ENCODE data around the gene ACTR10.

The ACTR10 gene

DNA sequence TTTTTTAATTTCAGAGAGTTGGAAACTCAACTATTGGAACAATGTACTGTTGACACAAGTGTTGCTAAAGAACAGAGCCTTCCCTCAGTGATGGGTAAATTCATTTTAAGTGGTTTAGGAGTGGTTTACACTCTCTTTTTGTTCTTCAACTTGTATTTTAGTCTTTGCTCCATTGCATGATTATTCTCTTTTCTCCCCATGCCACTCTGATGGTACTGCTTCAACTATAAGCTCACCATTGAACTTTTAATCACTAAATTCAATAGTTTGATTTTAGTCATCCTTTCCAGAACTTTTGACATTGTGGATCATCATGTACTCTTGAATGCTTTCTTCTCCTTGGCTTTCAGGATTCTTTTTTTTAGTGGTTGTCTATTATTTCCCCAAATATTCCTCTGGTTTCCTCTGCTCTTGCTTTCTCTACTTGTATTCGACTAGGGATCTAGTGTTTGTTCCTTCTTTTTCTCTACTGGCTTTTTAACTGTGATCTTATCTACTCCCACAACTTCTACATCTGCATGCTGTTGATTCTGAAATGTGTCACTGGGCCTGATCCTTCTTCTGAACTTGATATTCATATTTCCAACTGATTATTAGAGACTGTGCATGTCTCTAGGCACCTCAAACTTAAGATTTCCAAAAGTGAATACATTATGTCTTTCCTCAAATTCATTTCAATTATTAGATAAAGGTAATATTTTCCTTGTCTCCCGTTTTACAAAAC, 15.4 kb downstream of the ACTR10 start:
- no peak for DNase-seq (ENCODE audit: low read depth in 2 of 2)
- H3K4me3 ChIP-seq (replicated peaks in 1 of 2; ENCODE audit: low read depth in 2 of 2, low read length in 2 of 2) = no peak overlapping the region

DNA sequence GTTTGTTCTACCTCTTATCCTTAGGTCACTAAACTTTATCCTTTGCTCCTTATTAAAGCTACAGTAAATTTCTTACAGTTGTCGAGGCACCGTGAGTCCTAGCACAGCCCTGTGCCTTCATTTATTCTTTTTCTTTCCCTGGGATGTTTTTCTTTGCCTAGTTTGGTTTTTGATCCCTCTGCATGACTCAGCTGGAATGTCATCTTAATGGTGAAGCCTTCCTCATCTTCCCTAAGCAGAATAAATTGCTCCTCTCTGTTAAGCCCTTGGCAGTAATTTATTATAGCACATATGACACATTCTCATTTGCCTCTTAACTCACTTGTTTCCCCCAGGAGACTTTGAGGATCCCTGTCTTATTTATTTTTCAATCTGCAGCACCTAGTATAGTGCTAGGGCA, 16.6 kb downstream of the ACTR10 start:
- TF ChIP-seq, protein P1, sequence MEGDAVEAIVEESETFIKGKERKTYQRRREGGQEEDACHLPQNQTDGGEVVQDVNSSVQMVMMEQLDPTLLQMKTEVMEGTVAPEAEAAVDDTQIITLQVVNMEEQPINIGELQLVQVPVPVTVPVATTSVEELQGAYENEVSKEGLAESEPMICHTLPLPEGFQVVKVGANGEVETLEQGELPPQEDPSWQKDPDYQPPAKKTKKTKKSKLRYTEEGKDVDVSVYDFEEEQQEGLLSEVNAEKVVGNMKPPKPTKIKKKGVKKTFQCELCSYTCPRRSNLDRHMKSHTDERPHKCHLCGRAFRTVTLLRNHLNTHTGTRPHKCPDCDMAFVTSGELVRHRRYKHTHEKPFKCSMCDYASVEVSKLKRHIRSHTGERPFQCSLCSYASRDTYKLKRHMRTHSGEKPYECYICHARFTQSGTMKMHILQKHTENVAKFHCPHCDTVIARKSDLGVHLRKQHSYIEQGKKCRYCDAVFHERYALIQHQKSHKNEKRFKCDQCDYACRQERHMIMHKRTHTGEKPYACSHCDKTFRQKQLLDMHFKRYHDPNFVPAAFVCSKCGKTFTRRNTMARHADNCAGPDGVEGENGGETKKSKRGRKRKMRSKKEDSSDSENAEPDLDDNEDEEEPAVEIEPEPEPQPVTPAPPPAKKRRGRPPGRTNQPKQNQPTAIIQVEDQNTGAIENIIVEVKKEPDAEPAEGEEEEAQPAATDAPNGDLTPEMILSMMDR (IDR thresholded peaks at IDR 0.05; ENCODE audit: low read depth, low read length) = no peak

More for the DNA sequence above, 15.4 kb downstream of the ACTR10 start:
- TF ChIP-seq, protein P1 (IDR thresholded peaks at IDR 0.05; ENCODE audit: low read depth, low read length) = no peak

DNA sequence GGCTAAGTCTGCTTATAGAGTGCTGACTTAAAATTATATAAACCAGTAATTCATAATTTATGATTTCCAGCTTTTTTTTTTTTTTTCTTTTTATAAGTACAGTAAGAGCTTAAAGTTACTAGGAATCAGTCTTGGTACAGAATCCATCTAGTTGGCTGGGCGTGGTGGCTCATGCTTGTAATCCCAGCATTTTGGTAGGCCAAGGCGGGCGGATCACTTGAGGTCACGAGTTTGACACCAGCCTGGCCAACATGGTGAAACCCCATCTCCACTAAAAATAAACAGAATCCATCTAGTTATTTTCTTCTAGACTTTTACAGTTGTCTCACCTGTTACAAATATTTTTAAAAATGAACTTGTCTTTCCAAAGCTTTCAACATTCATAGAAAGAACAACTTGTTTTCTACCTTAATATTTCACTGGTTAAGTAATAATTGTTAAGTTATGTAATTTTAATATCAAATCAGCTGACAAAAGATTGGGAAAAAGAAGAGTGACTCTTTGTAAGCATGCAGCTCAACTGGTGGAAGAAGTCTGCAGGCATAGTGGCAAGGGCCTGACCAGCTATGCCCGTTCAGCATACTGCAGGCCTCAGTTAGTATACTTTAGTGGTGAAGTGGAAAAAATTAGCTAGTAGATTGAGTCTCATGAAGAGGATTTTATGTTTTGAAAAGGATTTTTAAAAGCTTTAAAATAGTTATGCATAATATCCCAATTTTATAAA, 27.3 kb downstream of the ACTR10 start:
- DNase-seq (ENCODE audit: low read depth in 2 of 2) = no peak
- no peak overlapping the region for H3K4me3 ChIP-seq (replicated peaks in 1 of 2; ENCODE audit: low read depth in 2 of 2, low read length in 2 of 2)
- TF ChIP-seq, protein P1 (IDR thresholded peaks at IDR 0.05; ENCODE audit: low read depth, low read length) = no peak

More for the DNA sequence above, 16.6 kb downstream of the ACTR10 start:
- DNase-seq (ENCODE audit: low read depth in 2 of 2) = no peak
- H3K4me3 ChIP-seq (replicated peaks in 1 of 2; ENCODE audit: low read depth in 2 of 2, low read length in 2 of 2) = no peak overlapping the region

DNA sequence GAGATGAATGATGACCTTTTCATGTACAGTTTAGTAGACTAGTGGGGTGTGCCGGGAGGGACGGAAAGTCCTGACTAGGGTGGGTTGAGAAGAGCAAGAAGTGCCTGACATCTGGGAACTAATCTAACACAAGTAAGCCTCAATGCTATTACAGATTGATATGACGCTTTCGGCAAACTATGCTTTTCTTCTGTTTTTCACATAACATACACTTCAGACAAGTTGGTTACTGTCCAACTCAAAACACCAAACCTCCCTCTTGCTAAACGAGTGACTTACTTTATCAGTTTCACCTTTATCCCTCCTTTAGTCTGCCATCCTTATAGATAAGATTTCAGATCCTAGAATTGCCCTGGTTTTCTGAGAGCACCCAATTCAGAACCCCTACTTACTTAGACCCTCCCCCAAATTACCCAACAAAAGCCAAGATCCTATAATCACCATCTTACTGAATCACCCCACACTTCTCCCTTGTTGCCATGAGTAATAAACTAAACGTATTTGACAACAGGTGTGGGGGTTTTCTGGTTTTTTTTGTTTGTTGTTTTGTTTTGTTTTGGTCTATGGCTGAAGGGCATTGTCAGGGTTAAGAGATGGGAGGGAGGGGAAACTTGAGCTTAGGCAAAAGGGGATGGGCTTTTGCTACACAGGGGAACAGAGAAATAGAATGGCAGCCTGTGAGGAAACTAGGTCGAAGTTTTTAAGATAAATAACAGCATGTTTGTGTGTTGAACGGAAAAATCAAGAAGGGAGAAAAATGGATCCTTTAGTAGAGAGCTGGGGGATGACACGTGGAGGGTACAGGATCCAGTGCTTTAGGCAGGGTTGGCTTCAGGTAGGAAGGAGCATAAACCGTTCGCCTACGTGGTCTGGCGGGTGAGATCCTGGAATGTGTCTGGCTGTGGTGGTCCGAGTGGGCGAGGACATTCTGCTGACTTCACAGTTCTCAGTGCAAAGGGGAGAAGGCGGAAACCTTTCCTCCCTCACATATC, 38.6 kb downstream of the ACTR10 start:
- peak overlapping the region; percentile 57 to 63 for H3K4me3 ChIP-seq (replicated peaks in 1 of 2; ENCODE audit: low read depth in 2 of 2, low read length in 2 of 2)
- TF ChIP-seq, protein P1 (IDR thresholded peaks at IDR 0.05; ENCODE audit: low read depth, low read length) = no peak
- DNase-seq (ENCODE audit: low read depth in 2 of 2) = peak; percentile 38 to 66

DNA sequence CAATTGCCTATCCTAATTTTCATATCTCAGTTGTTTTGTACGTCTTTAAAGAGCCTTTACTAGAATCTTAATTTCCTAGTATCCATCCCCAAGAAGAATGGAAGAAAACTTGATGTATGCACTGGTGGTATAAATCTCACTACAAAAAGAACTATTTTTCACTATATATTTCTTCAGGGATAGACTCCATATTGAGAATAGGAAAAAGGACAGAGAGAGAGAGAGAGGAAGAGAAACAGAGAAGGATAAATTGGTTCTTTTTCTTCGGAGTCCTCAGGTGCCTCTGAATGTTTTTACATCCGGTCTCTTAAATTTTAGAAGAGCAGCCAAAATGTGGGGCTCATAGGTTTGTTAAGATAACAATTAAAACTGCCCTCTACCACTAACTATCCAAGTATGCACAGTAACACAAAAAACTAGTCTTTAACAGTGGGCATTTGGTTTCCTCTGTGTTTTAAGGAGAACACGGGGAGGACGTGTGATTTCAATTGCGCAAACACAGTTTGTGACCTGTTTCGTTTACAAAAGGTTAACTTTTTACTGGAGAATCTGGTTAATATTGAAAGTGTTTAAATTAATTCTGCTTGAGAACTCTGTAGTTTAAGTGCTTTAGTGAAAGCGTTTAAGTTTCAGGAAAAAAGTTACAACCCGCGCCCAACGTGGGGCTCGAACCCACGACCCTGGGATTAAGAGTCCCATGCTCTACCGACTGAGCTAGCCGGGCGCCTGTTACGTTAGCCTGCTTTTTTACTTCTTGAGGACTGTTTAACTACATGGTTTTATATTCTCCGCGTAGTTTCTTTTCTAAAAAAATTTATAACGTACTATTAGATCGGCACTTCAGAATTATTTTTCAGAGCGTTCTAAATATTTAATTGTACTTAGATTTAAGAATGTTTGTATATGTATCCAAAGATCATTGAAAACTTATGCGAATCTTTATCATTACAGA, 39.6 kb downstream of the ACTR10 start:
- peak; percentile 74 to 83 for DNase-seq (ENCODE audit: low read depth in 2 of 2)
- peak overlapping the region; percentile 57 to 63 for H3K4me3 ChIP-seq (replicated peaks in 1 of 2; ENCODE audit: low read depth in 2 of 2, low read length in 2 of 2)

More for the DNA sequence above, 39.6 kb downstream of the ACTR10 start:
- TF ChIP-seq, protein P1 (IDR thresholded peaks at IDR 0.05; ENCODE audit: low read depth, low read length) = no peak

All from cardiac fibroblast (primary cell).